ENCODE data around the gene FOXD4L1.
"Not testable (repeated sequence)": the region's sequence is repeated elsewhere in the genome, so short reads cannot be mapped to it uniquely, and the experiment has no call there.

The FOXD4L1 gene

GRCh38 chr2:113527350-113528045 is 29.0 kb downstream of the FOXD4L1 start:
- not testable (repeated sequence) for DNase-seq

- DNase-seq = not testable (repeated sequence)
Observed at GRCh38 chr2:113528126-113528525, 29.7 kb downstream of the FOXD4L1 start.

GRCh38 chr2:113528904-113529303 is 30.4 kb downstream of the FOXD4L1 start:
- not testable (repeated sequence) for DNase-seq

GRCh38 chr2:113532991-113533390 is 34.5 kb downstream of the FOXD4L1 start:
- not testable (repeated sequence) for DNase-seq

GRCh38 chr2:113536573-113536972 is 38.1 kb downstream of the FOXD4L1 start:
- not testable (repeated sequence) for DNase-seq

- DNase-seq = not testable (repeated sequence)
Observed at GRCh38 chr2:113540834-113541203, 42.4 kb downstream of the FOXD4L1 start.

- not testable (repeated sequence) for DNase-seq
Observed at GRCh38 chr2:113541204-113541975, 42.9 kb downstream of the FOXD4L1 start.

GRCh38 chr2:113541976-113542485 is 43.6 kb downstream of the FOXD4L1 start:
- DNase-seq = not testable (repeated sequence)

- not testable (repeated sequence) for DNase-seq
Observed at GRCh38 chr2:113542529-113542928, 44.1 kb downstream of the FOXD4L1 start.

Measured in GDM1 (cell line).